Panc1 (cell line): ENCODE data around the gene DHX32.
"Not testable (repeated sequence)": the region's sequence is repeated elsewhere in the genome, so short reads cannot be mapped to it uniquely, and the experiment has no call there.

Experiments
- POLR2AphosphoS5 ChIP-seq: IDR thresholded peaks from 2 replicates; pipeline ENCODE4 v1.6.1; 2012; ENCODE audit warnings: mild to moderate bottlenecking, low read depth, low read length, moderate library complexity
- TF ChIP-seq, protein P1 (sequence below): fragments of 450-650 bp; IDR thresholded peaks from 2 replicates; pipeline ENCODE4 v1.5.1; 2017; ENCODE audit warnings: mild to moderate bottlenecking

DNA sequence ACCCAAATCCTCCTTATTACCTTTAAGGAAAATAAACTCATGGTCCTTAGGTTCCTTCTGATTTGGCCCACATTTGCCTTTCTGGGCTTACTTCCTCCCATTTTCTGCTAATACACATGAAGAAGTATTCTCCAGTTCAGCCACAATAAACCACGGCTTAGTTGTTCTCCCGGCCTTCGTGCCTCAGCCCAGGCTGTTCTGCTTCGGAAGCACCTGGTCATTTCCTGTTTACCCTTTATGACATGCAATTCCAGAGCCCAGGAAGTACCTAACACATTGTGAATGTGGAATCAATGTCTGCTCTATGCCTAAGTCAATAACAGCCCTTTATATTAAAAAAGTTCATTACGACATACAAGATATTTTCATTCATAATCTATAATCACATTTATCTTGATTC is 11.3 kb upstream of the DHX32 start:
- TF ChIP-seq, protein P1, sequence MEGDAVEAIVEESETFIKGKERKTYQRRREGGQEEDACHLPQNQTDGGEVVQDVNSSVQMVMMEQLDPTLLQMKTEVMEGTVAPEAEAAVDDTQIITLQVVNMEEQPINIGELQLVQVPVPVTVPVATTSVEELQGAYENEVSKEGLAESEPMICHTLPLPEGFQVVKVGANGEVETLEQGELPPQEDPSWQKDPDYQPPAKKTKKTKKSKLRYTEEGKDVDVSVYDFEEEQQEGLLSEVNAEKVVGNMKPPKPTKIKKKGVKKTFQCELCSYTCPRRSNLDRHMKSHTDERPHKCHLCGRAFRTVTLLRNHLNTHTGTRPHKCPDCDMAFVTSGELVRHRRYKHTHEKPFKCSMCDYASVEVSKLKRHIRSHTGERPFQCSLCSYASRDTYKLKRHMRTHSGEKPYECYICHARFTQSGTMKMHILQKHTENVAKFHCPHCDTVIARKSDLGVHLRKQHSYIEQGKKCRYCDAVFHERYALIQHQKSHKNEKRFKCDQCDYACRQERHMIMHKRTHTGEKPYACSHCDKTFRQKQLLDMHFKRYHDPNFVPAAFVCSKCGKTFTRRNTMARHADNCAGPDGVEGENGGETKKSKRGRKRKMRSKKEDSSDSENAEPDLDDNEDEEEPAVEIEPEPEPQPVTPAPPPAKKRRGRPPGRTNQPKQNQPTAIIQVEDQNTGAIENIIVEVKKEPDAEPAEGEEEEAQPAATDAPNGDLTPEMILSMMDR = not testable (repeated sequence)
- TF ChIP-seq POLR2AphosphoS5 = not testable (repeated sequence)
